Measurements from ENCODE around the gene NLRC3. TPM values are rescaled to one million over a fixed set of nuclear protein-coding genes. Genes with fewer than 3 reads are reported as not detected.

NLRC3 gene
- total and polyA plus RNA-seq, 2 donors (not counting 1 experiment from before 2014, with no cell fraction given): 28.8 to 35.7 TPM

- Mint-ChIP-seq H3K27ac (no peak overlapping the region), H3K9me3 (ENCODE audit: insufficient read depth) (peaks cover 6% of the 10 kb centered on the region), H3K4me3 (no peak overlapping the region), H3K27me3 (no peaks in the 10 kb centered on the region), H3K4me1 (peaks cover 15% of the 10 kb centered on the region)
- Histone ChIP-seq H4K20me1 (ENCODE audit: control insufficient read depth, insufficient read depth, low read length, poor library complexity, severe bottlenecking) (peaks cover 25% of the 10 kb centered on the region), H3K4me3 (ENCODE audit: control extremely low read depth in 1 of 5, extremely low read depth in 1 of 5, insufficient read depth in 1 of 5, low read depth in 2 of 5, low read length in 4 of 5) (no peak overlapping the region), H3K9ac (ENCODE audit: low read length) (no peak overlapping the region), H3K27me3 (replicated peaks in 1 of 4; ENCODE audit: control extremely low read depth in 1 of 4, control insufficient read depth in 3 of 4, insufficient read depth in 4 of 4, low read length in 3 of 4) (no peaks in the 10 kb centered on the region), H3K4me1 (ENCODE audit: control insufficient read depth in 2 of 2, insufficient read depth in 2 of 2, low read length in 2 of 2) (peaks cover 6 to 11% of the 10 kb centered on the region in 2 donors), H3K27ac (ENCODE audit: low read length in 2 of 2) (no peak overlapping the region), H2AFZ (ENCODE audit: insufficient read depth, low read depth, low read length, poor library complexity, severe bottlenecking) (no peak overlapping the region), H3K36me3 (replicated peaks in 1 of 2; ENCODE audit: control extremely low read depth in 1 of 2, control insufficient read depth in 1 of 2, extremely low read depth in 1 of 2, insufficient read depth in 2 of 2, low read length in 1 of 2) (peaks cover 0 to 33% of the 10 kb centered on the region in 2 experiments), H3K4me2 (replicated peaks; ENCODE audit: low read depth, low read length, poor library complexity, severe bottlenecking) (no peak overlapping the region), H3K79me2 (ENCODE audit: control insufficient read depth, insufficient read depth, low read length) (peaks cover 64% of the 10 kb centered on the region), H3K9me3 (ENCODE audit: control extremely low read depth in 1 of 3, control insufficient read depth in 2 of 3, insufficient read depth in 1 of 3, low read length in 2 of 3) (peaks cover 0 to 10% (median 9%) of the 10 kb centered on the region in 3 donors)
- no peak for ATAC-seq (ENCODE audit: low read depth)
- no peak for DNase-seq
- WGBS (ENCODE audit: insufficient coverage): 100% methylated on average over 4 of the region's 4 CpGs
- TF ChIP-seq CTCF (IDR thresholded peaks at IDR 0.05): no peak
- TF ChIP-seq EZH2 (IDR thresholded peaks at IDR 0.05; ENCODE audit: borderline replicate concordance, insufficient read depth, low read depth, low read length, poor library complexity, severe bottlenecking): no peak
- ChIA-PET CTCF (no interaction called here), POLR2A (no interaction called here)
- intact Hi-C loops (cut with micrococcal nuclease): no loop called here
Observed at GRCh38 chr16:3570420-3571062, 6.7 kb downstream of the NLRC3 start.

GRCh38 chr16:3569851-3570250, 7.4 kb downstream of the NLRC3 start:
- H3K36me3 ChIP-seq (replicated peaks in 1 of 2; ENCODE audit: control extremely low read depth in 1 of 2, control insufficient read depth in 1 of 2, extremely low read depth in 1 of 2, insufficient read depth in 2 of 2, low read length in 1 of 2): peaks cover 0 to 40% of the 10 kb centered on the region in 2 experiments
- H3K27me3 Mint-ChIP-seq: no peaks in the 10 kb centered on the region

More at GRCh38 chr16:3569851-3570250, 7.4 kb downstream of the NLRC3 start:
- no peak overlapping the region for H3K4me3 ChIP-seq (ENCODE audit: control extremely low read depth in 1 of 5, extremely low read depth in 1 of 5, insufficient read depth in 1 of 5, low read depth in 2 of 5, low read length in 4 of 5)
- H3K9me3 Mint-ChIP-seq (ENCODE audit: insufficient read depth): peaks cover 6% of the 10 kb centered on the region
- no peak overlapping the region for H3K9ac ChIP-seq (ENCODE audit: low read length)
- no peak overlapping the region for H3K27ac ChIP-seq (ENCODE audit: low read length in 2 of 2)
- H4K20me1 ChIP-seq (ENCODE audit: control insufficient read depth, insufficient read depth, low read length, poor library complexity, severe bottlenecking): peaks cover 18% of the 10 kb centered on the region
- no peak overlapping the region for H3K27ac Mint-ChIP-seq
- H3K4me2 ChIP-seq (replicated peaks; ENCODE audit: low read depth, low read length, poor library complexity, severe bottlenecking): no peak overlapping the region
- peaks cover 0 to 4% of the 10 kb centered on the region in 2 donors for H3K4me1 ChIP-seq (ENCODE audit: control insufficient read depth in 2 of 2, insufficient read depth in 2 of 2, low read length in 2 of 2)
- H3K4me3 Mint-ChIP-seq: no peak overlapping the region
- H2AFZ ChIP-seq (ENCODE audit: insufficient read depth, low read depth, low read length, poor library complexity, severe bottlenecking): no peak overlapping the region
- peaks cover 0 to 10% (median 9%) of the 10 kb centered on the region in 3 donors for H3K9me3 ChIP-seq (ENCODE audit: control extremely low read depth in 1 of 3, control insufficient read depth in 2 of 3, insufficient read depth in 1 of 3, low read length in 2 of 3)
- ChIA-PET CTCF (no interaction called here), POLR2A (no interaction called here)
- intact Hi-C loops (cut with micrococcal nuclease): no loop called here
- no CpG with 5 or more reads among the region's 2 CpGs for WGBS (ENCODE audit: insufficient coverage)
- peaks cover 63% of the 10 kb centered on the region for H3K79me2 ChIP-seq (ENCODE audit: control insufficient read depth, insufficient read depth, low read length)
- DNase-seq (no peak), ATAC-seq (ENCODE audit: low read depth) (no peak)
- H3K4me1 Mint-ChIP-seq: peaks cover 8% of the 10 kb centered on the region
- TF ChIP-seq CTCF (IDR thresholded peaks at IDR 0.05) (no peak), EZH2 (IDR thresholded peaks at IDR 0.05; ENCODE audit: borderline replicate concordance, insufficient read depth, low read depth, low read length, poor library complexity, severe bottlenecking) (no peak)
- no peaks in the 10 kb centered on the region for H3K27me3 ChIP-seq (replicated peaks in 1 of 4; ENCODE audit: control extremely low read depth in 1 of 4, control insufficient read depth in 3 of 4, insufficient read depth in 4 of 4, low read length in 3 of 4)
